Measurements from ENCODE around the gene CAMK1D.
"Not testable (repeated sequence)": the region's sequence is repeated elsewhere in the genome, so short reads cannot be mapped to it uniquely, and the experiment has no call there.

CAMK1D gene

GRCh38 chr10:12838995-12839927 lies 489.9 kb downstream of the CAMK1D start:
- no peak for DNase-seq (ENCODE audit: low read depth in 1 of 2, low spot score in 1 of 2)

DNA sequence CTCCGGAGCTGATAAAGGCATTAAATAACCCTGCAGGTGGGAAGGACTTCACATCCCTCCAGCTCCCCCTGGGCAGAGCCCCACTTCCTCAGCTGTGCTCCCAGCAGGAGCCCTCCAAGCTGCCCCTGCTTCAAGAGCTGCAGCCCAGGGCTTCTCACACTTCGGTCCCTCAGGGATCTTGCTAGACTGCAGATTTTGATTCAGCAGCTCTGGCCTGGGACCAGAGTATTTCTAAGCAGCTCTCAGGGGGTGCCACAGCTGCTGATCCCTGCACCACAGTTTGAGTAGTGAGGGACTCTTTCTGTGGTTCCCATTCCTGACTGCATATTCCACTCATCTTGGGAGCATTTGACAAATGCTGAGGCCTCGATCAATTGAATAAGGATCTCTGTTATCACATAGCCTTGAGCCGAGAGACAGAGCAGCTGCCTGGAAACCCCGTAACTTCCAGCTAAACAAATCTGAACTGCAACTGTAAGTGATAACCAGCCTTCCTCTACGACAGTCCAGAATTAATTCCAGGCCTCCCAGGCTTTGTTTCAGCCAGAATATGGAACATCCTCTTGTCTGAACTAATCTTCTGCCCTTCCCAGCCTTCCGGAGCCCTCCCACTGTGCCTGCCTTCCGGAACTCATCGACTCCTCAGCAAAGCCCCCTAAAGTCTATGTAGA lies 490.7 kb downstream of the CAMK1D start:
- no peak for DNase-seq (ENCODE audit: low read depth in 1 of 2, low spot score in 1 of 2)

DNA sequence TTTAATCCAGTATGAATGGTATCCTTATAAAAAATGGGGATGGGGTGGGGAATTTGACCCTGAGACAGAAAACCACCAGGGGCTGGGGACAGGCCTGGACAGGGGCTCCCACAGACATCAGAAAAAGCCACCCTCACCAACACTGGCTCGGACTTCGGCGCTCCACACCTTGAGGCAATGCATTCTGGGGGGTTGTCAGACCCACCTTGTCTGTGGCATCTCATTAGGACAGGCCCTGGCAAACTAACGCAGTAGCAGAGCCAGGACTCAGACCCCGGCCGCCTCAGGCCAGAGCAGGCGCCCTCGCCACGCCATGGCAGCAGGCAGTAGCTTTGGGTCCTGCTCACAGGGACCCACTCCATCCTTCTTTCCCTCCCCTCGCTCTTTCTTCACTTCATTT lies 492.1 kb downstream of the CAMK1D start:
- DNase-seq (ENCODE audit: low read depth in 1 of 2, low spot score in 1 of 2), result no peak

- no peak for DNase-seq (ENCODE audit: low read depth in 1 of 2, low spot score in 1 of 2)
Observed at GRCh38 chr10:12841826-12842225, 492.5 kb downstream of the CAMK1D start.

DNA sequence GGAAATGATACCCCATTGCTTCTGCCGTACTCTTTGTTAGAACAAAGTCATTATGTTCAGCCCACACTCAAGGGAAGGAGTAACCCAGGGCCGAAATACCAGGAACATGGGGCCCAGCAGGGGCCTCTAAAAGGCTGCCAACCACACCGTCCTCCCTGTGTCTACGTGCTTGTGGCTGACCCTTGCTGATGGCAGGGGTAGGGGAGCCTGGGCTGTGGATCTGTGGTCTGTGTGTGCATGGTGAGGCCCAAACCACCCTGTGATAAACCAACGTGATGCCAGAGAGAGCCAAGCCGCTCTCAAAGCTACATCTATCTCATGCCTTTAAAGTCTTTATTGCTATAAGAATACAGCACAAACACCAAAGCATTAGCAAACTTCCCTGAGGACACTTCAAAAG lies 493.0 kb downstream of the CAMK1D start:
- no peak for DNase-seq (ENCODE audit: low read depth in 1 of 2, low spot score in 1 of 2)

DNA sequence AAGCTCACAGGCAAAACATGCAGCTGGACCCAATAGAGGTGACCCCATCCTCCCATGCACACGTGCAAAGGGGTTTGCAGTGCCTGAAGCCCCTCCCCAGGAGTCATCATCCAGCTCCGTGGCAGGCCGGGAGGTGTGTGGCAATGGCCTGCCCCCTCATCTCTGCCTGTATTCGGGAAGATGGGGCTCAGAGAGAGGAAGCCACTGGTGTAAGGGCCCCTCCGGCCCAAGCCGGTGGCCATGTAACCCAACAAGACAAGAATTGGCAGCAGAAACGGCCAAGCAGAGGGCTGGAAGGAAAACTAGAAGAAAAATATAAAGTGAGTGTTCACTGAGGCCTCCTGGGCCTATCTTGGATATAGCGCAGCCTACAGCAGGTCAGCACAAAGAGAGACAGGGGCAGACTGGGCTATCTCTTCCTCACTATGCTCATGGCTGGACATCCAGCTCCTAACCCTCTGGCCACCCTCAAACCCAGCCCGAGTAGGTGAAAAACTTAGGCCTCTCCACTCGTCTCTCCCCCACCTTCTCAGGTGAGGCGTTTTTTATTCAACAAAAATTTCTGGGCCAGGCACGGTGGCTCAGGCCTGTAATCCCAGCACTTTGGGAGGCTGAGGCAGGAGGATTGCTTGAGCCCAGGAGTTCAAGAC lies 494.1 kb downstream of the CAMK1D start:
- no peak for DNase-seq (ENCODE audit: low read depth in 1 of 2, low spot score in 1 of 2)

DNA sequence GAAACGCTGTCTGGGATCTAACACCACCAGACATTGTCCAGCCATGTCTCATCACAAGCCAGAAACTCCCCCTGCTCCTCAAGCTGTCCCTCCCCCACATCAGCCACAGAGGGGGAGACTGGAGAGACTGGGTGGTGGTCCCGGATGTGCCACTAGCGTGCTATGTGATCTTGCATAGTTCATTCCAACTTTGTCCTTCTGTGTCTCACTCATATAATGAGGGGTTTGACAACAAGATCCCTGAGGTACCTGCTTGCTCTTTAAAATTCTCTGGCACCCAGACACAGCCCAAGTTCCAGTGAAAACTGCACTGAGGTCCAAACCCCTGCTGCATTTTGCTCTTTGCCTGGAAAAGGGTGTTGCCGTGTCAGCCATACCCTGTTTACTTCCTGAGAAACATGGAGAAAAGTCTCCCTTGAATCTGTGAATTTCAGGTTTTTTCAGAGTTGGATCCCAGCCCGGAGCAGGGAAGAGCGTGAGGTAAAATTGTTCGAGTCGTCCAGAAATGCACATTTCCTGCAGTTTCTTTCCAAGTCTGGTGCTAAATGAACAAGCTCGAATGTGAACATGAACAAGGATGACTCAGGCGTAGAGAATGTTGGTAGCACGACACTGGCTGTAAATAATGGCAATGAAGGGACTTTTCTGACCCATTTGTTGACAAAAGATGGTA lies 495.6 kb downstream of the CAMK1D start:
- DNase-seq (ENCODE audit: low read depth in 1 of 2, low spot score in 1 of 2), result no peak

GRCh38 chr10:12846718-12847117 lies 497.4 kb downstream of the CAMK1D start:
- DNase-seq (ENCODE audit: low read depth in 1 of 2, low spot score in 1 of 2), result no peak

GRCh38 chr10:12847361-12847975 lies 498.1 kb downstream of the CAMK1D start:
- DNase-seq (ENCODE audit: low read depth in 1 of 2, low spot score in 1 of 2), result no peak

- DNase-seq (ENCODE audit: low read depth in 1 of 2, low spot score in 1 of 2), result no peak
Observed at GRCh38 chr10:12848439-12849173, 499.3 kb downstream of the CAMK1D start.

DNA sequence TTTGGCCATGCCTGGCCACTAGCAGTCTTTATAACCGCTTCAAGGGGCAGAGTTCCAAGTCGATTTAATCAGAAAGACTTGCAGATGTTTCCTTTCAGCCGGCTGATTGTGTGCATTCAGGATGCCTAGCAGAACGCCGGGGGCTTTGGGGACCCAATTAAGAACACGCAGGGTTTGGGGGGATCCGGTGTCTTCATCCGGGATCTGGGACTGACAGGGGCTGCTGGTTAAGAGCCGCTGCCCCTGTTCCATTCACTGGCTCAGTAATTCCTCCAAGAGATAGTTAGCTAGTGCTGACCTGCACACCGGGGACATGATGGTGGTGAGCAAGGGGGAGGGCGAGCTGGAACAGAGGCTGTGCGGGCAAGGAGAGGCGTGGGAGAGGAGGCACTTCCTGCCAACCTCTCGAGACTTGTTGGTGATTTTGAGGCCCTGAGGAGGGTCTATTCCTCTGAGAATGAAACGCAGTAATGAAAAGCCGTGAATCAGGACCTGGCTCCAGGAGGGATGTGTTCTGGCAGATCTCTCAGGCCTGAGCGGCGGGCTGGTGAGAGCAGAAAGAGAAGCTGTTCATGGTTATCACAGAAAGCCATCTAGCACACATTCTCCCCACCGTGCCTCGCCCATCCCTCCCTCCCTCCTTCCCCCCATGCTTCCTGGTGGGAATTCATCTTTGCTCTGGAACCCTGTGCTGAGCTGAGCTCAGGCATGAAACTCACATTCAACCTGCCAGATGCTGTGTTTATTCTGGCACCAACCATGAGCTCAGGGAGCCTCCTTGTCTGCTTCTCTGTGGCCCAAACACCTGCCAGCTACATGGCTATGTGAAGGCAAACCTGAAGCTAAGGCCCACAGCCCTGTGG lies 500.2 kb downstream of the CAMK1D start:
- no peak for DNase-seq (ENCODE audit: low read depth in 1 of 2, low spot score in 1 of 2)

- no peak for DNase-seq (ENCODE audit: low read depth in 1 of 2, low spot score in 1 of 2)
Observed at GRCh38 chr10:12852687-12853086, 503.3 kb downstream of the CAMK1D start.

GRCh38 chr10:12854988-12855387 lies 505.6 kb downstream of the CAMK1D start:
- no peak for DNase-seq (ENCODE audit: low read depth in 1 of 2, low spot score in 1 of 2)

DNA sequence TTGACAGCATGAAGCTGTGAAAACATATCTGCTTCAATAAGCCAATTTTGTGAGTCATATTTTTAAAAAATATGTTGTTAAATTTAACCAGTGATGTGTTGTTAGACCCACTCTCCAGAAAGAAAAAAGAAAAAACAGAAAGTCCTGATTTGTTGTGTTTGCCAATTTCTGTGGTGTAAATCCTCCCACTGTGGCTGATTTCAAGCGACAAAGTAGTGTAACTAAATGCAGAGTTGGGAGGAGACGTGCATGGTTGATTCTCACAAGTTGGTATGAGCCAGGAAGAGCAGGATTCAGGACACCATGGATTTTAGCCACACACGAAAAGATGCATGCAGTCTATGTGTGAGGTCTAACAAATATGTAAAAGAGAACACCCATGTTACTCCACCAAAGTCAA lies 513.1 kb downstream of the CAMK1D start:
- DNase-seq (ENCODE audit: low read depth in 1 of 2, low spot score in 1 of 2), result no peak

- DNase-seq (ENCODE audit: low read depth in 1 of 2, low spot score in 1 of 2), result not testable (repeated sequence)
Observed at GRCh38 chr10:12865515-12865914, 516.2 kb downstream of the CAMK1D start.

DNA sequence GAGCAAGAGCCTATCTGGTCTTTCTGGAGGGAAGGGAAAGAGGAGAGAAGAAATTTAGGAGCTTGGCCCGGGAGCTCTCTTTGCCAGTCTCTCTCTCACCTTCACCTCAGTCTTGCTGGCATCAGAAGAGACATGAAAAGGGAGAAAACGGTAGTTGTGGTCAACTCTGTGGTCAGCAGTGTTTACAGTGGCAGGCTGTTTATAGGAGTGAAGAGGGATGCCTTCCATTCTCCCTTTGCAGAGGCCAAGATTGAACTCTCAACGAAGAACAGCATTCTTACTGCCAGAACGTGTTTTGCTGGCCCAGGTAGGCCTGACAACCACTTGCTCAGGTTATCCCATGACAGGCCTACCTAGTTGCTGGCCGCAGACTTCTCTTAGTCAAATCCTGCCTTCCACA lies 518.9 kb downstream of the CAMK1D start:
- no peak for DNase-seq (ENCODE audit: low read depth in 1 of 2, low spot score in 1 of 2)

DNA sequence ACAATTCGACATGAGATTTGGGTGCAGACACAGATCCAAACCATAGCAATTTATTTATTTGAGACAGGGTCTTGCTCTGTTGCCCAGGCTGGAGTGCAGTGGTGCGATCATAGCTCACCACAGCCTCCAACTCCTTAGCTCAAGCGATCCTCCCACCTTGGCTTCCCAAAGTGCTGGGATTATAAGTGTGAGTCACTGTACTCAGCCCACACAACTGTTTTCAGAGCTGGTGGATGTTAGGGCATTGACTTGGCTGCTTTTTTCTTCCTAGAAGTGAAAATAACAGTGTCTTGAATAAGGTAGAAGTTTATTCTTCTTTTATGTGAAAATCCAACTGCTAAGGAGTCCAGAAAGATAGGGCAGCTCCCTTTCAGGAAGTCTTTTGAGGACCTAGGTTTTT lies 520.1 kb downstream of the CAMK1D start:
- no peak for DNase-seq (ENCODE audit: low read depth in 1 of 2, low spot score in 1 of 2)

- DNase-seq (ENCODE audit: low read depth in 1 of 2, low spot score in 1 of 2), result no peak
Observed at GRCh38 chr10:12872577-12872976, 523.2 kb downstream of the CAMK1D start.

DNA sequence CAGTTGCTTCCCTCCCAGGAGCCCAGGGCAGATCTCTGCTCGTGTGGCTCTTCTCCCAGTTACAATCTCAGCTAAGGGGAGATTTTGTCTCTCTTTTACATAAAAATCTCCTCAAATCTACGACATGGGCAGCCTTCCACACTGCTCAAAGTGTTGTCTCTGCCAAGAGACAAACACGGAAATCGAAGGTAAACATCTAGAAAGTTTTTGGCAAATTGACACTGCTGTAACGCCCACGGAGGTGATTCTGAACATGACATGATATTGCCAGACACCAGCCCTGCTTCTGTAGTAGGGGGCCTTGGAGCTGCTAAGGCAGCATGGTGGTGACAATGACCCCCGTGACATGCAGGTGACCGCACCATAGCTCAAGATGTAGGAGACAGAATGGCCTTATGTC lies 523.8 kb downstream of the CAMK1D start:
- no peak for DNase-seq (ENCODE audit: low read depth in 1 of 2, low spot score in 1 of 2)

All from activated CD4-positive, alpha-beta T cell treated with anti-CD3 and anti-CD28 coated beads, Interleukin-2, amount 50 U/mL, for 24 hours (primary cell).